HG03558 (cell line): ENCODE data around the gene C11orf71.

ENCODE experiments used
- ATAC-seq: cut with Tn5 transposase; IDR thresholded peaks from one replicate; pipeline ENCODE4 v1.9.1; 2021; ENCODE audit warnings: moderate number of reproducible peaks; ENCODE audit not compliant: unreplicated experiment; ENCODE audit errors: extremely low read depth

The C11orf71 gene

GRCh38 chr11:114362958-114363357 lies 37.4 kb downstream of the C11orf71 start:
- ATAC-seq: no peak

- ATAC-seq: no peak
Measured at GRCh38 chr11:114362326-114362725, 38.0 kb downstream of the C11orf71 start.

- ATAC-seq: no peak
Measured at GRCh38 chr11:114359342-114359741, 41.0 kb downstream of the C11orf71 start.

GRCh38 chr11:114358716-114359115 lies 41.6 kb downstream of the C11orf71 start:
- ATAC-seq: no peak

DNA sequence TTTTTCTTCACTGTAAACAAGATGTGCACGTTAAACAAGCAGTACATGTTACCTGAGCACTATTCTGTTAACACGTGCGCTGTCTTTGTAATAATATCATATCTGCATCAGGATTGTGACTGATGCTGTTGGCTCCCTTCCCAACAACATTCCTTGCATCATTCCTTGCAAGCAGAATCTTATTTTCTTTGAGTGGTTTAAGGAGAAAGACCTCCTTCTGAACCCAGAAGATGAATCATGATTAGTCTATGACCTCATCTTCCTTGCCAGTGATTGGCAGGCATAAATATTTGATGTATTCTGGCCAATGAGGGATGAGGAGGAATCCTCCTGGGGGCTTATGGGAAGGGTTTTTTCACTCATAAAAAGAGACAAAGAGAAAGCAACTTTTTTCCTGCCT lies 46.2 kb downstream of the C11orf71 start:
- no peak for ATAC-seq

GRCh38 chr11:114353443-114353842 lies 46.9 kb downstream of the C11orf71 start:
- ATAC-seq: no peak

GRCh38 chr11:114350022-114350421 lies 50.3 kb downstream of the C11orf71 start:
- ATAC-seq: no peak
